Stimulated activated CD4-positive, alpha-beta T cell treated with anti-CD3 and anti-CD28 coated beads, Interleukin-12 subunit alpha, Interleukin-12 subunit beta, amount 100 ng/mL, for 4 hours (primary cell): ENCODE measurements around the gene RPS6KA2.
"Not testable (repeated sequence)": the region's sequence is repeated elsewhere in the genome, so short reads cannot be mapped to it uniquely, and the experiment has no call there.

Experiments
- DNase-seq: peaks from one replicate; pipeline ENCODE4 v3.0.0-alpha.2; 2020

The RPS6KA2 gene

GRCh38 chr6:166387098-166387497 is 240.0 kb downstream of the RPS6KA2 start:
- DNase-seq = not testable (repeated sequence)

DNA sequence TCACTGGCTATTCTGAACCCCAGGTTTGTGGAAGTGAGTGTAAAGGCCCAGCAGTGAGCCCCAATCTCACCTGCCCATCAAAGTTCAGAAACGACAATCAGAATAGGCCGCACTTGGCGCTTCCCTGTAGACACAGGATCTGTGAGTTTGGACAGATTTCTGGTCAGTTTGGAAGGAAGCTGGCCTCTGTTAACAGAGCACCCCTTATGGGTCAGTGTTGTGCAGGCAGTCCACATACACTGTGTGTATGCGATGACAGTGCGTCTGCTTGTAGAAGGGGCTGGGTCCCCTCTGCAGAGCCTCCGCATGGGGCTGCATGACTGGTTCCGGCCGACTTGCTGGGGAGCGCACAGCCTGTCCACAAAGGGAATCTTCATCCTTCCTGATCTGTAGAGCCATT is 240.9 kb downstream of the RPS6KA2 start:
- DNase-seq = no peak

- DNase-seq = peak; percentile 11
These were observed 243.2 kb downstream of the RPS6KA2 start for GRCh38 chr6:166383802-166384363.

GRCh38 chr6:166382933-166383801 is 243.9 kb downstream of the RPS6KA2 start, which contains the start of gene MPC1:
Gene MPC1, minus strand, starts transcription at chr6:166382940. Its CDS starts 64 bp downstream, at chr6:166382876.
- peak; percentile 92 for DNase-seq

DNA sequence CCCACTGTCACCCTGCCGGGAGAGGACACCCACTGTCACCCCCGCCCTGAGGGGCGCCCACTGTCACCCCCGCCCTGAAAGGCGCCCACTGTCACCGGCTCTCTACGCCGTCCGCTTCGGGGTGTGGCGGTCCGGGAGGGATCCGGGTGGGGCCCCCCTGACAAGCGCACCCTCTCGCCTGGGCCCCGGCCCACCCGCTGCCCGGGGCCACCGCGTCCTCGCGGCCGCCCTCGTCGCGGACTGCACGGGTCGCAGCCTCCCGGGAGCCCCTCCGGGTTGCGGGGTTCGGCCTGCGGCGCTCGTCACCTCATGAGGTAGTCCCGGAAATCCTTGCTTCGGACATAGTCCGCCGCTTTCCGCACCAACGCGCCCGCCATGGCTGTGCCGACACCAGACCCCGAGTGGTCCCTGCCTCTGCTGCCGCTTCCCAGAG is 244.5 kb downstream of the RPS6KA2 start:
- DNase-seq = no peak

DNA sequence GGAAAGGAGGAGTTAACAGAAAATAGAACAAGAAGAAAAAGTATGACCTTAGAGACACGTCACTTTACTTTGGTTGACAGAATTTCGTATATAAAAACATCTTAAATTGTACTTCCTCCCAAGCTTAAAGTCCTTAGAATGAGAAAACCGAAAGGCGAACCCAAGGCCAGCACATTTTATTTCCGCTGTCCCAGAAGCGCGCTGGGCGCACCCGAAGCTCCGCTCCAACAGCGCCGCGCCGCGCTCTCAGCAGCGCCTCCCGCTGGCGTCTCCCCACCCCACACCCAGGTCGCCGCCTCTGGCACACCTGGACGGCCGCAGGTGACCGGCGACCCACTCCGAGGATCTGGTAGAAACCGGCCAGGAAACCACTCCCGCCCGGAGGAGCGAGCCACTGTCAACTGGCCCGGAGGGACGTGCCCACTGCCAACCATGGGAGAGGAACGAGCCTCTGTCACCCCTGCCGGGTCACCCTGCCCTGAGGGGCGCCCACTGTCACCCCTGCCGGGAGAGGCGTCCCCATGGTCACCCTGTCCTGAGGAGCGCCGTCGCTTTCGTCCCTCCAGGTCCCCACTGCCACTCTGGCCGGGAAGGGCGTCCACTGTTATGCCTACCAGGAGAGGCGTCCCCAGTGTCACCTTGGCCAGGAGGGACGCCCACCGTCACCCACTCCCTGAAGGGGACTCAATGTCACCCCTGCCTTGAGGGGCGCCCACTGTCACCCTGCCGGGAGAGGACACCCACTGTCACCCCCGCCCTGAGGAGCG is 245.1 kb downstream of the RPS6KA2 start:
- peak; percentile 68 for DNase-seq

DNA sequence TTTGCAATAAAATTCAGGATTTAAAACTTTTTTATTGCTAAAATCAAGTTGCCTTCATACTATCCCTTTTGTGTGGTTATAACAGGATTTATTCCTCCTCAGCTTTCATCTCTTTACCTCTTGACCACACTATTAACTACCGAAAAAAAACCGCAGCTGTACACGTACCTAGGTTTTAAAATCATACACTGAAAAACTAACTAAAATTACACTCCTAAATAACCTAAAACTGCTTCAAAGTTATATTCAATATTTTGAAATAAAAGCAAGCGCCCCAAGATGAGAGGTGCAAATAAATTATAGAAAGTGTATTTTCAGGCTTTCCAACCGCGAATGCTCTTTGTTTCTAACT is 245.7 kb downstream of the RPS6KA2 start:
- DNase-seq = no peak

DNA sequence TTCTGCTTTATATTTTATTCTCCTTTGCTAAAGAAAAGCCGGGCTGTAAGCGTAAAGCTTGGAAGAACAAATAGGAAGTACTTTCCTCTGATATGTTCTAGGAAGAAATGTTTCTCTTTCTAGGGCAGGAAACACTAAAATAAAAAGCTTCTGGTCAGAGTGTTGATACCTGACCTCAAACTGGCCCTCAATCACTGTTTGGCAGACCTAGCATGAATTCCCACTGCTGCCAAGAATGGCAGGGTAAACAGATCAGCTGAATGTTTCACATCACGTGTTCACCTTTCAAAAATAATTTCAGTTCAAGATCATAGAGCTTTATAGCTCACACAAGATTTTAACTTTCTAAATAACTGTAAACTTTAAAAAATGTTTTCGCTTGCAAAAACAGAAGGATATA is 247.3 kb downstream of the RPS6KA2 start:
- DNase-seq = no peak

GRCh38 chr6:166379103-166379586 is 247.9 kb downstream of the RPS6KA2 start:
- no peak for DNase-seq

GRCh38 chr6:166377721-166378120 is 249.3 kb downstream of the RPS6KA2 start:
- DNase-seq = no peak

GRCh38 chr6:166375013-166375412 is 252.0 kb downstream of the RPS6KA2 start:
- DNase-seq = no peak

GRCh38 chr6:166370489-166370888 is 256.6 kb downstream of the RPS6KA2 start:
- no peak for DNase-seq

- DNase-seq = no peak
These were observed 257.3 kb downstream of the RPS6KA2 start for GRCh38 chr6:166369782-166370181.

GRCh38 chr6:166366921-166367320 is 260.1 kb downstream of the RPS6KA2 start:
- no peak for DNase-seq

GRCh38 chr6:166365806-166366205 is 261.2 kb downstream of the RPS6KA2 start:
- no peak for DNase-seq

DNA sequence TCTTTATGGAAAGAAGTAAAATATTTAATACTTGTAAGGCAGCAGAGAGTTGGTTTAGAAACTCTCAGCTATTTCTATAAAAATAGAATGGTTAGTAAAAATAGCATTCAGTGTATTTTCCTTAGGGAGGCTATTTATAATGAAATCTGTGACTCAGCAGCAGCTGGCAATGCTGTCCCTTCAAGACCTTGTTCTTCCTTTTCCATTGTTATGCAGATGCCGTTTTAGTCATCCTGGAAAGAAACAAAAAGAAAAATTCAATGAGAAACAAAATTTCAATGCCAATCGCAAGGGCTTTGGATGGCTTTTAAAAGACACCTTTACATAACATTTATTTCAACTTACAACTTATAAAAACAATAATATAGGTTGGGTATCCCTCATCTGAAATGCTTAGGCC is 261.8 kb downstream of the RPS6KA2 start:
- no peak for DNase-seq

GRCh38 chr6:166364456-166364855 is 262.6 kb downstream of the RPS6KA2 start:
- DNase-seq = no peak

DNA sequence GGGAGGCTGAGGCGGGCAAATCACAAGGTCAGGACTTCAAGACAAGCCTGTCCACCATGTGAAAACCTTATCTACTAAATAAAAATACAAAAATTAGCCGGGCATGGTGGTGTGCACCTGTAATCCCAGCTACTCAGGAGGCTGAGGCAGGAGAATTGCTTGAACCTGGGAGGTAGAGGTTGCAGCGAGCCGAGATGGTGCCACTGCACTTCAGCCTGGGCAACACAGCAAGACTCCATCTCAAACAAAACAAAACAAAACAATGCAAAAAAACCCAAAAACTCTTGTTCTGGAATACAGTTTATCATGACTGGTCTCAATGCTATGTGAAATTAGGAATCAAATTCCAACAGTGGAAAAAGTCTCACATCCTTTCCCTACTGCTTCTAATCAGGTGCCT is 264.6 kb downstream of the RPS6KA2 start:
- not testable (repeated sequence) for DNase-seq

- no peak for DNase-seq
These were observed 266.0 kb downstream of the RPS6KA2 start for GRCh38 chr6:166361077-166361429.

DNA sequence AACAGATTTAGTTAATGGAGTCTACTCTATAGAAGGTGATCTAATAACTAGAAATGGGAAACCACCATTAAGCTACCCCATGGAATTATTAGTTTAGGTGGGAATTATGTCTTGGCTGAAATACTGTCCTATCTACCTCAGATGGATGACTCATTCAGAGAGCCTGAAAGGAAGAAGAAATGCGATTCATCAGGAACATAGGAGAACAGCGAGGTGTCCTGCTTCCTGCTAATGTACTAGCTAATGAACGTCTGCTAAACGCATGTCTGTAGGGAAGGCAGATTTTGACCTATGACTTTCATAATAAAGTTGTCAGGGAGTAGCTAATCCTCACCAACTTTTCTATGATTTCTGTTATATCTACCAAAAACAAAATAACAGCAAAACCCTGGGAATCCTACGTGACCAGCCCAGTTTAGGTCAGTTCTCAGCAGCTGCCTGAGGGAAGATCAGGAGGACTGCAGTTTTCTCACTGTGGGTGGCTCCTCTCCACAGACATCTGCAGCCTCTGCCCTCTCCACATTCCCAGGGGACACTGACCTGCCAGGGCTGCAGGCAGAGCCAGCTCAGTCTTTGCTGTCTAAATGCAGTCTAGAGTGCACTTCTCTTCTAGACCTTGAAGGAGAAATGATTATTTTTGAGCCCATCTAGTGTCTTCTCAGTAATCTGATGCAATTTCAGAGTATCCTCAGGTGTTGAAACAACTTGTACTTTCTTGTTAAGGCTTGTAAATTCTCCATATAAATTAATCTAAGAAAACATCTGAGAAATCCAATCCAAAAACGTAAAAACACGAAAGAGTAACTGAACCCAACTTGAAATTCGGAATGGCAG is 266.6 kb downstream of the RPS6KA2 start:
- no peak for DNase-seq
